22Rv1 (cell line): ENCODE results near the gene MALRD1.
A peak's percentile ranks its signal among the peaks of the same experiment; 100 is the strongest.

Experiments used
- H3K27ac ChIP-seq: fragments of 450-650 bp; 2 replicates; pipeline ENCODE4 v1.5.1; 2017
- ZFX ChIP-seq: fragments of 450-650 bp; IDR thresholded peaks from 2 replicates; pipeline ENCODE4 v1.6.1; 2017; ENCODE audit warnings: antibody characterized with exemption, borderline replicate concordance
- TF ChIP-seq, protein P1 (sequence below): fragments of 450-650 bp; IDR thresholded peaks from 2 replicates; pipeline ENCODE4 v1.5.1; 2017; ENCODE audit warnings: mild to moderate bottlenecking

Gene MALRD1

DNA sequence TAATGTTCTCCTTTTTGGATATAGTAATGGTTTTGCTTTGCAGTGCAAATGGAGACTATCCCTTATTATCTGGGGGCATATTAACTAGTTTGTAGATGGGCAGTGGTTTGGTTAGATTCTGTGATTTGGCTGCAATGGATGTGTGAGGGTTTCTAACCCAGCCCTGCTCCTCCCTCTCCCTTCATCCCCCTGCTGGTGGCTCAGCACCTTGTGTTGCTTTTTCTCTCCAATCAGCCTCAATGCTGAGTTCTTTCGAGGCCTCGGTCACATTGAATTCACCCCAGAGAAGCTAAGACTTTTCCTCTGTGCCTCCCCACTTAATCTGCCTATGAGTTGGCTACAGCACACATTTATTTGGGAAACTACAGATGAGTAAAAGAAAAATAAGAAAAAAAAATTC, 120.0 kb downstream of the MALRD1 start:
- H3K27ac ChIP-seq, result peak overlapping the region; percentile 55
- no peak for TF ChIP-seq ZFX
- TF ChIP-seq, protein P1, sequence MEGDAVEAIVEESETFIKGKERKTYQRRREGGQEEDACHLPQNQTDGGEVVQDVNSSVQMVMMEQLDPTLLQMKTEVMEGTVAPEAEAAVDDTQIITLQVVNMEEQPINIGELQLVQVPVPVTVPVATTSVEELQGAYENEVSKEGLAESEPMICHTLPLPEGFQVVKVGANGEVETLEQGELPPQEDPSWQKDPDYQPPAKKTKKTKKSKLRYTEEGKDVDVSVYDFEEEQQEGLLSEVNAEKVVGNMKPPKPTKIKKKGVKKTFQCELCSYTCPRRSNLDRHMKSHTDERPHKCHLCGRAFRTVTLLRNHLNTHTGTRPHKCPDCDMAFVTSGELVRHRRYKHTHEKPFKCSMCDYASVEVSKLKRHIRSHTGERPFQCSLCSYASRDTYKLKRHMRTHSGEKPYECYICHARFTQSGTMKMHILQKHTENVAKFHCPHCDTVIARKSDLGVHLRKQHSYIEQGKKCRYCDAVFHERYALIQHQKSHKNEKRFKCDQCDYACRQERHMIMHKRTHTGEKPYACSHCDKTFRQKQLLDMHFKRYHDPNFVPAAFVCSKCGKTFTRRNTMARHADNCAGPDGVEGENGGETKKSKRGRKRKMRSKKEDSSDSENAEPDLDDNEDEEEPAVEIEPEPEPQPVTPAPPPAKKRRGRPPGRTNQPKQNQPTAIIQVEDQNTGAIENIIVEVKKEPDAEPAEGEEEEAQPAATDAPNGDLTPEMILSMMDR, result peak; percentile 53

DNA sequence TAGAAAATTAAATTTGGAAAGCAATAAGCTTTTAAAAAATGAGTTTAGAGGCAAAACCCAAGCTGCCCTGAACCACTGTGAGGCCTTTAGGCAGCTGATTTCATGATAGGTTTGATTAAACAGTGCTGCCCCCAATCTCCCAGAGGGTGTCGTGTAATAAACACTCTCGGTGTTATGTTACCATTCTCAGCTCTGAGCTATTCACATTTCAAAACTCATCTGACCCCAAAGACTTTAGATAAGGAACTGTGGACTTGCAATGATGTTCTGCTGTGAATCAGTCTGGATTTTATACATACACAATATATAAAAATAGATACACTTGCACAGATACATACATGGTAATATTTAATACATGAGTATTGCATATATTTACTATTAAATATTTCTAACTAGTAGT, 120.4 kb downstream of the MALRD1 start:
- peak overlapping the region; percentile 55 for H3K27ac ChIP-seq
- TF ChIP-seq, protein P1, result no peak
- no peak for TF ChIP-seq ZFX

DNA sequence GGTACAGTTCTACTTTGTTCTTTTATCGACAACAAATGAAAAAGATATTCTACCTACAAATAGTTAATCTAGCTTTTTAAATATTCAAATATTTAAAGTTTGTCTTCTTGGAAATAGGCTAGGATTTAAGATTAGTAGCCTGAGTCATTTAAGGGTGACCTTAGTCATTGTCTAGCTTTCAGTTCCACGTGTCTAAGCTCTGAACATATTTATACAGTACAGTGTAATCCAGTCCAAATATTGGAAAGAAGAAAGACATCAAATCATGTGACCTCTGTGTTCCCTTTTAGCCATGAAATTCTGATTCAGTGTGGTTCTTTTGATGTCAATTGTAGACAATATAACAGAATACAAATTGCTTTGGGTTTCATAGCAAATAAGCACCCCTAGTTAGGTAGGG, 121.1 kb downstream of the MALRD1 start:
- TF ChIP-seq, protein P1, result no peak
- no peak for TF ChIP-seq ZFX

DNA sequence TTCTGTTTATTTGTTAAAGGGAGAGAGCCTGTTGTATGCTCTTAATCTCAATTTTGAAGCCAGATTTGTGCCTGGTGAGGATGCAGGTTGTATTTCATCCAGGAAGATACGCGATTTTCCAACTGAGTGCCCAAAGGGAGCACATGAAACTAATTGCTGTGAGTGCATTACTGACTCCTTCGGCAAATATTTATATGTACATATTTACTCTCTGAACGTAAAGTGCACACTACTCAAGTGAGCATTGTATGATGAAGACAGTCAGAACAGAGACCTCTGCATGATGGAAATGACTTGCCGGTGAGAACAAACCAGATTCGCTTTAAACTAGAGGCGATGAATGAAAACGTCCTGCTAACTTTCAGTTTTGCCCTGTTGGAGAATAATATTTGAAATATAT, 130.1 kb downstream of the MALRD1 start:
- H3K27ac ChIP-seq, result peak overlapping the region; percentile 71
- TF ChIP-seq, protein P1, result no peak
- no peak for TF ChIP-seq ZFX

More for the DNA sequence above, 121.1 kb downstream of the MALRD1 start:
- peak overlapping the region; percentile 55 for H3K27ac ChIP-seq

DNA sequence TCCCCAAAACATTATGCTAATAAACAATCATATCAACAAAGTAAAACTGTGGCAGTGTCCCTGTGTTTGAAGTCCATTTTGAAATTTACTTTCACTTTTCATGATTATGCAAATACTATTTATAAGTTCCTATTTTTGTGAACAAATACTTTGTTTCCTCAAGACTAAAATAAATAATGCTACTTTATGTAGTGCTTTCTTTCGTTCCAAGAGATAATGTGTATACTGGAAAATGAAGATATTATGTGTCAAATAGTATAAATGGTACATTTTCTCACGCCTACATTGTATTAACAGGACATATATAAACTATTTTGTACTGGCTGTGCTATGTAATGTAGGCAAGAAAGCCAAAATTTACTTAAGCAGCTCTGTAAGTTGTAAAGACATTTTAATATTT, 136.3 kb downstream of the MALRD1 start:
- no peak for TF ChIP-seq ZFX
- TF ChIP-seq, protein P1, result no peak
- no peak overlapping the region for H3K27ac ChIP-seq

DNA sequence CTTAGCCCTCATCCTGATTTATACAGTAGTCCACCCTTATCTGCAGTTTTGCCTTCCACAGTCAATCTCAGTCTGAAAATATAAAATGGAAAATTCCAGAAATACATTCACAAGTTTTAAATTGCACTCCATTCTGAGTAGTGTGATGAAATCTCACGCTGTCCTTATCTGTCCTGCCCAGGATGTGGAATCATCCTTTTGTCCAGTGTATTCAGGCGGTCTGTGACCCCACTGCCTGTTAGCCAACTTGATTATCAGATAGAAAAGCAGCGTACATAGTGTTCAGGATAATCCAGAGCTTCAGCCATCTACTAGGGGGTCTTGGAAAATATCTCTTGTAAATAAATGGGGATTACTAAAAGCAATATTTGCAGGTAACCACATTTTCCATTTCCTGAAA, 146.3 kb downstream of the MALRD1 start:
- no peak for TF ChIP-seq ZFX
- TF ChIP-seq, protein P1, result no peak
- no peak overlapping the region for H3K27ac ChIP-seq

DNA sequence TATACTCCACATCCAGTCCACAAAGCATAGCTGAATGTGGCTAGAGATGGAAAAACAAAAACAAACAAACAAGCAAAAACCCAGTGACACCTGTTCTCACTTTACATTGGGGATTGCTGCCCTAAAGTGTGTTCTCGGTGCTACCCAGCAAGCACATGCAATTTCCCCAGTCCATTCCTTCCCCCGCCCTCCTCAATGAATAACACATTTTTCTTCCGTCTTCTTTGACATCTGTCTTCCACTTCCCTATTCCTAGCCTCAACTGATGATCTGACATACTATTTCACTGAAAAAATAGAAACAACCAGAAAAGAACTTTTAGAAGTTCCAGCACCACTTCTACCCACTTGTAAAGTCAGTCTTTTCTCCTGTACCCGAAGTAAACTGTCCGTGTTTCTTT, 147.1 kb downstream of the MALRD1 start:
- TF ChIP-seq, protein P1, result no peak
- no peak for TF ChIP-seq ZFX
- H3K27ac ChIP-seq, result no peak overlapping the region
